Keratinocyte (primary cell): ENCODE measurements around the gene SPAG16. TPM values are rescaled to one million over a fixed set of nuclear protein-coding genes. Genes with fewer than 3 reads are reported as not detected.
A peak's percentile ranks its signal among the peaks of the same experiment; 100 is the strongest.

Source experiments
- DNase-seq: peaks from one replicate; pipeline ENCODE4 v3.0.0-alpha.2; 2011; ENCODE audit warnings: low read depth, missing footprints, low spot score
- FAIRE-seq: peaks from 2 replicates; lab custom pipeline; 2011; peaks lifted over from hg19 to GRCh38; lab: Jason Lieb, UNC
- H2AFZ ChIP-seq: 2 replicates; pipeline ENCODE4 v1.6.0; 2012; ENCODE audit warnings: low read length, control low read depth, inconsistent platforms; ENCODE audit not compliant: control insufficient read depth
- H3K27ac ChIP-seq: 2 replicates; pipeline ENCODE4 v1.5.1; 2011; ENCODE audit warnings: low read length; ENCODE audit not compliant: control insufficient read depth, insufficient read depth
- H3K27me3 ChIP-seq: 3 replicates; pipeline ENCODE4 v1.6.0; 2011; ENCODE audit warnings: low read length; ENCODE audit not compliant: control insufficient read depth, insufficient read depth; ENCODE audit errors: extremely low read depth
- H3K36me3 ChIP-seq, 2 experiments: 2 replicates in 1 of 2; 3 replicates in 1 of 2; pipeline ENCODE4 v1.5.1; 2011; ENCODE audit warnings: low read length in 2 of 2, mild to moderate bottlenecking in 1 of 2; ENCODE audit not compliant: control insufficient read depth in 2 of 2, insufficient read depth in 2 of 2; ENCODE audit errors: extremely low read depth in 1 of 2
- H3K4me1 ChIP-seq: 3 replicates; pipeline ENCODE4 v1.5.1; 2011; ENCODE audit warnings: low read length; ENCODE audit not compliant: control insufficient read depth, insufficient read depth; ENCODE audit errors: extremely low read depth
- H3K4me2 ChIP-seq: 3 replicates; pipeline ENCODE4 v1.6.0; 2011; ENCODE audit warnings: low read depth, low read length; ENCODE audit not compliant: control insufficient read depth, insufficient read depth; ENCODE audit errors: extremely low read depth
- H3K4me3 ChIP-seq, 3 experiments: fragments of 200-600 bp in 1 of 3; sonication (generic) in 1 of 3; 2 replicates in 2 of 3; 3 replicates in 1 of 3; pipeline ENCODE4 v1.5.1; 2011 to 2016; ENCODE audit warnings: low read length in 3 of 3, mild to moderate bottlenecking in 3 of 3, control low read depth in 2 of 3, inconsistent platforms in 1 of 3, low read depth in 1 of 3, mixed read lengths in 1 of 3, mixed run types in 1 of 3, moderate library complexity in 1 of 3; ENCODE audit not compliant: control insufficient read depth in 2 of 3, insufficient read depth in 2 of 3; ENCODE audit errors: extremely low read depth in 1 of 3
- H3K79me2 ChIP-seq: 2 replicates; pipeline ENCODE4 v1.6.0; 2012; ENCODE audit warnings: low read length; ENCODE audit not compliant: control insufficient read depth, insufficient read depth
- H3K9ac ChIP-seq: 3 replicates; pipeline ENCODE4 v1.6.0; 2011; ENCODE audit warnings: low read length; ENCODE audit not compliant: control insufficient read depth, insufficient read depth; ENCODE audit errors: extremely low read depth
- H3K9me1 ChIP-seq: 3 replicates; pipeline ENCODE4 v1.6.0; 2011; ENCODE audit warnings: low read length; ENCODE audit not compliant: control insufficient read depth, insufficient read depth; ENCODE audit errors: extremely low read depth
- H3K9me3 ChIP-seq: 2 replicates; pipeline ENCODE4 v1.5.1; 2012; ENCODE audit warnings: low read depth, low read length; ENCODE audit not compliant: control insufficient read depth
- H4K20me1 ChIP-seq: 3 replicates; pipeline ENCODE4 v1.6.0; 2011; ENCODE audit warnings: low read length; ENCODE audit not compliant: control insufficient read depth, insufficient read depth; ENCODE audit errors: extremely low read depth
- EZH2 ChIP-seq: IDR thresholded peaks from one replicate; pipeline ENCODE4 v1.6.1; 2012; ENCODE audit warnings: inconsistent platforms, mild to moderate bottlenecking, low read length, moderate library complexity
- dilution Hi-C: fragments of 300-500 bp; cut with MboI; formaldehyde crosslinking; loops from one replicate; pipeline ENCODE4 v1.7.0; 2020; ENCODE audit warnings: low sequenced_read_pairs; ENCODE audit not compliant: extremely low pct_ligation_motif_present
- polyA plus RNA-seq, 5 experiments: library from polyadenylated mRNA; depleted of rRNA in 3 of 5; stranded (reverse) in 3 of 5; stranded (forward) in 1 of 5; unstranded in 1 of 5; fragments of >200 nt; gene quantifications; 1 replicate in 1 of 5; 2 replicates in 3 of 5; 3 replicates in 1 of 5; pipeline versions ENCODE4 v1.2.1 to v1.2.3, GENCODE V29; 2011 to 2012; ENCODE audit warnings: missing spikeins in 2 of 5, low read depth in 1 of 5, low replicate concordance in 1 of 5
- TF ChIP-seq, protein P1 (sequence below), 3 experiments: IDR thresholded peaks in 1 of 3; conservative IDR thresholded peaks in 1 of 3; optimal IDR thresholded peaks in 1 of 3; 2 replicates in 2 of 3; 3 replicates in 1 of 3; pipeline versions ENCODE3 to v1.5.1; 2011; ENCODE audit warnings: low read length in 3 of 3, mild to moderate bottlenecking in 3 of 3, moderate library complexity in 2 of 3, control low read depth in 1 of 3, inconsistent platforms in 1 of 3; ENCODE audit not compliant: insufficient read depth in 2 of 3; ENCODE audit errors: extremely low read depth in 1 of 3

SPAG16 gene
- polyA plus RNA-seq, 1 donor (not counting 4 experiments of a cell fraction or from before 2014, with no cell fraction given), result 19.6 TPM

DNA sequence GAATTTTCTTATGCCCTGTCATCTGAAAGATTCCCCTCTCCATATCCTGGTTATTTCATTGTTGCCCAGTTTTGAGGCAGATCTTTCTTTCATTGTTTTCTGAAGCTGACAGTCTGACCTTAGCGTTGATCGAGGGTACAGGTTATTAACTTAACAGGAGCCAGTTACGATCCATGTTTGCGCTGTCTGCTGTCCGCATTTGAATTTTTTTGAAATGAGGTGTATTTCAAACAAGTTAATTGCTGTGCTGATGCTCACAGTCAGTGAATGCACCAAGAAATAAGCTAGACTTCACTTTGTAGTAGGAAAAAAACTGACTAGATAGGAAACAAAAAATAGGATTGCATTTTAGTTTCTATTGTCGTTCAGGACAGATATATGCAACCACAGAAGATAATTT lies 34.8 kb upstream of the SPAG16 start:
- Histone ChIP-seq H2AFZ (no peak overlapping the region), H3K79me2 (no peaks in the 10 kb centered on the region), H4K20me1 (no peaks in the 10 kb centered on the region), H3K9me3 (no peaks in the 10 kb centered on the region), H3K36me3 (no peaks in the 10 kb centered on the region), H3K9me1 (no peaks in the 10 kb centered on the region), H3K4me1 (peaks cover 4% of the 10 kb centered on the region), H3K9ac (no peak overlapping the region), H3K27ac (no peak overlapping the region), H3K27me3 (no peaks in the 10 kb centered on the region), H3K4me3 (no peak overlapping the region), H3K4me2 (no peak overlapping the region)
- DNase-seq (no peak), FAIRE-seq (no peak)
- TF ChIP-seq, protein P1, sequence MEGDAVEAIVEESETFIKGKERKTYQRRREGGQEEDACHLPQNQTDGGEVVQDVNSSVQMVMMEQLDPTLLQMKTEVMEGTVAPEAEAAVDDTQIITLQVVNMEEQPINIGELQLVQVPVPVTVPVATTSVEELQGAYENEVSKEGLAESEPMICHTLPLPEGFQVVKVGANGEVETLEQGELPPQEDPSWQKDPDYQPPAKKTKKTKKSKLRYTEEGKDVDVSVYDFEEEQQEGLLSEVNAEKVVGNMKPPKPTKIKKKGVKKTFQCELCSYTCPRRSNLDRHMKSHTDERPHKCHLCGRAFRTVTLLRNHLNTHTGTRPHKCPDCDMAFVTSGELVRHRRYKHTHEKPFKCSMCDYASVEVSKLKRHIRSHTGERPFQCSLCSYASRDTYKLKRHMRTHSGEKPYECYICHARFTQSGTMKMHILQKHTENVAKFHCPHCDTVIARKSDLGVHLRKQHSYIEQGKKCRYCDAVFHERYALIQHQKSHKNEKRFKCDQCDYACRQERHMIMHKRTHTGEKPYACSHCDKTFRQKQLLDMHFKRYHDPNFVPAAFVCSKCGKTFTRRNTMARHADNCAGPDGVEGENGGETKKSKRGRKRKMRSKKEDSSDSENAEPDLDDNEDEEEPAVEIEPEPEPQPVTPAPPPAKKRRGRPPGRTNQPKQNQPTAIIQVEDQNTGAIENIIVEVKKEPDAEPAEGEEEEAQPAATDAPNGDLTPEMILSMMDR (optimal IDR thresholded peaks at IDR 0.05 in 1 of 3, IDR thresholded peaks at IDR 0.05 in 1 of 3, conservative IDR thresholded peaks at IDR 0.05 in 1 of 3; ENCODE audit: extremely low read depth in 1 of 3, insufficient read depth in 2 of 3, low read length in 3 of 3), result no peak
- no peak for TF ChIP-seq EZH2
- dilution Hi-C loops, result no loop called here

DNA sequence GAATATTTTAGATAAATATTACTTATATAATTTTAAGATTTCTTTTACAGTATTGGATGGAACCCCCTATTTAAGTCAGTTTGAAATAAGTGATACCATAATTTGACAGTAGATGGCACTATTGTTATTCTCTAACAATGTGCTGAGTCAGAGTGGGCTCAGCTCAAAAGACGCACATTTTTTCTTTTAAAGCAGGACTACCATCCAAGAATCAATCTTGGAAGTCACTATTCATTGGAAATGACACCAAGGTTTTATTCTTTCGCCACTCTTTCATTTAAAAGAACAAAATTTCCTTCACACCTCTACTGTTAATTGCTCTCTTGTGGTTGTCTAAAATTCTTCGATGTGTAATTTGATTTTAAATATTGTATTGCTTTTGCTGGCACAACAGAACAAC lies 32.6 kb upstream of the SPAG16 start:
- H3K27me3 ChIP-seq, result no peaks in the 10 kb centered on the region
- no peak overlapping the region for H3K4me3 ChIP-seq
- peaks cover 4% of the 10 kb centered on the region for H3K4me1 ChIP-seq
- H3K36me3 ChIP-seq, result no peaks in the 10 kb centered on the region
- peak; percentile 49 for FAIRE-seq
- no peak overlapping the region for H3K9ac ChIP-seq
- H3K27ac ChIP-seq, result no peak overlapping the region
- no peak overlapping the region for H3K4me2 ChIP-seq
- DNase-seq, result peak; percentile 25
- H3K79me2 ChIP-seq, result no peaks in the 10 kb centered on the region
- TF ChIP-seq, protein P1 (optimal IDR thresholded peaks at IDR 0.05 in 1 of 3, IDR thresholded peaks at IDR 0.05 in 1 of 3, conservative IDR thresholded peaks at IDR 0.05 in 1 of 3; ENCODE audit: extremely low read depth in 1 of 3, insufficient read depth in 2 of 3, low read length in 3 of 3), result peak in 2 of 3 experiments; percentile 20 to 27
- no peak for TF ChIP-seq EZH2
- dilution Hi-C loops, result no loop called here
- H4K20me1 ChIP-seq, result no peaks in the 10 kb centered on the region
- peak overlapping the region; percentile 30 for H2AFZ ChIP-seq
- H3K9me3 ChIP-seq, result no peaks in the 10 kb centered on the region
- no peaks in the 10 kb centered on the region for H3K9me1 ChIP-seq
